GM19438 (cell line): ENCODE measurements around the gene NEURL3.
"Not testable (repeated sequence)": the region's sequence is repeated elsewhere in the genome, so short reads cannot be mapped to it uniquely, and the experiment has no call there.

Experiments used
- ATAC-seq: cut with Tn5 transposase; IDR thresholded peaks from one replicate; pipeline ENCODE4 v1.9.1; 2021; ENCODE audit warnings: low read depth; ENCODE audit not compliant: unreplicated experiment

NEURL3 gene

GRCh38 chr2:96509114-96509846 lies 4.1 kb upstream of the NEURL3 start:
- peak; percentile 67 for ATAC-seq

GRCh38 chr2:96508521-96509113 lies 3.5 kb upstream of the NEURL3 start:
- ATAC-seq: no peak

- peak; percentile 39 for ATAC-seq
Observed at GRCh38 chr2:96507957-96508520, 2.9 kb upstream of the NEURL3 start.

GRCh38 chr2:96506907-96507240 lies 1.7 kb upstream of the NEURL3 start:
- ATAC-seq: no peak

- ATAC-seq: no peak
Observed at GRCh38 chr2:96506016-96506906, 1.1 kb upstream of the NEURL3 start.

- ATAC-seq: no peak
Observed at GRCh38 chr2:96503637-96504243, 1.4 kb downstream of the NEURL3 start.

GRCh38 chr2:96502891-96503636 lies 2.1 kb downstream of the NEURL3 start:
- no peak for ATAC-seq

- ATAC-seq: no peak
Observed at GRCh38 chr2:96501886-96502810, 3.0 kb downstream of the NEURL3 start.

GRCh38 chr2:96501471-96501874 lies 3.7 kb downstream of the NEURL3 start:
- no peak for ATAC-seq

GRCh38 chr2:96500385-96501066 lies 4.6 kb downstream of the NEURL3 start:
- no peak for ATAC-seq

- no peak for ATAC-seq
Observed at GRCh38 chr2:96499061-96499960, 5.8 kb downstream of the NEURL3 start.

- ATAC-seq: not testable (repeated sequence)
Observed at GRCh38 chr2:96498611-96499010, 6.5 kb downstream of the NEURL3 start.

- ATAC-seq: no peak
Observed at GRCh38 chr2:96498021-96498431, 7.1 kb downstream of the NEURL3 start.

- no peak for ATAC-seq
Observed at GRCh38 chr2:96495982-96496629, 9.1 kb downstream of the NEURL3 start.

GRCh38 chr2:96494188-96494587 lies 11.0 kb downstream of the NEURL3 start:
- no peak for ATAC-seq

- ATAC-seq: no peak
Observed at GRCh38 chr2:96493072-96493471, 12.1 kb downstream of the NEURL3 start.
